GM06990 (cell line): Measurements from ENCODE around the gene MORC3.

Experiments used
- DNase-seq: peaks from one replicate; pipeline ENCODE4 v3.0.0-alpha.2; 2011; ENCODE audit not compliant: insufficient read length; ENCODE audit errors: extremely low read depth
- H3K27me3 ChIP-seq: replicated peaks from 2 replicates; pipeline ENCODE4 v1.6.0; 2011; ENCODE audit warnings: low read length; ENCODE audit not compliant: control insufficient read depth, insufficient read depth
- H3K36me3 ChIP-seq: 2 replicates; pipeline ENCODE4 v1.5.1; 2011; ENCODE audit warnings: low read length; ENCODE audit not compliant: control insufficient read depth, insufficient read depth
- H3K4me3 ChIP-seq: replicated peaks from 2 replicates; pipeline ENCODE4 v1.5.1; 2011; ENCODE audit warnings: low read depth, mild to moderate bottlenecking, control low read depth, low read length
- CTCF ChIP-seq: IDR thresholded peaks from 2 replicates; pipeline ENCODE4 v1.5.1; 2011; ENCODE audit warnings: low read length, control low read depth, mild to moderate bottlenecking, inconsistent platforms; ENCODE audit not compliant: insufficient read depth, poor library complexity, severe bottlenecking

The MORC3 gene

GRCh38 chr21:36423771-36424433 is 103.9 kb downstream of the MORC3 start:
- H3K4me3 ChIP-seq = no peak overlapping the region
- no peak for DNase-seq
- H3K27me3 ChIP-seq = no peaks in the 10 kb centered on the region
- H3K36me3 ChIP-seq = no peaks in the 10 kb centered on the region
- no peak for TF ChIP-seq CTCF

- H3K27me3 ChIP-seq = no peaks in the 10 kb centered on the region
- no peak for DNase-seq
- H3K36me3 ChIP-seq = no peaks in the 10 kb centered on the region
- no peak overlapping the region for H3K4me3 ChIP-seq
- no peak for TF ChIP-seq CTCF
Measured at GRCh38 chr21:36424592-36424991, 104.6 kb downstream of the MORC3 start.

DNA sequence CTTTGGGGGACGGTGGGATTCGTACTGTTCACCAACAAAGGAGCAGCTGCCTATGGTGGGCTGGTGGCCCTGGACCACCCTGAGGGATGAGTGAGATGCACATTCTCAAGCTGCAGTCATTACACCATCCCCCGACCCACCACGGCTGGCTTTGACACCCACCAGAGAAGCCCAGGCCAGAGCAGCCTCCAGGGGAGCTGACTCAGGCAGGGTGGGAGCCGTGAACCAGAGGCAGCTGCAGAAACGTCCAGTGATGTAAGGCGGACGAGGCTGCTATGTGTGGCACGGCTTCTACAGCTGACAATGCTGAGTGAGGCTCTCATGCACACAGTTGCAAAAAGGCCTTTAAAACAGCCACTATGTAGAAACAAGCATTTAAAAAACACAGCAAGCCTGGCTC is 105.3 kb downstream of the MORC3 start:
- TF ChIP-seq CTCF = no peak
- no peaks in the 10 kb centered on the region for H3K36me3 ChIP-seq
- DNase-seq = no peak
- no peaks in the 10 kb centered on the region for H3K27me3 ChIP-seq
- no peak overlapping the region for H3K4me3 ChIP-seq
